ENCODE measurements around the gene NXPE2.

DNA sequence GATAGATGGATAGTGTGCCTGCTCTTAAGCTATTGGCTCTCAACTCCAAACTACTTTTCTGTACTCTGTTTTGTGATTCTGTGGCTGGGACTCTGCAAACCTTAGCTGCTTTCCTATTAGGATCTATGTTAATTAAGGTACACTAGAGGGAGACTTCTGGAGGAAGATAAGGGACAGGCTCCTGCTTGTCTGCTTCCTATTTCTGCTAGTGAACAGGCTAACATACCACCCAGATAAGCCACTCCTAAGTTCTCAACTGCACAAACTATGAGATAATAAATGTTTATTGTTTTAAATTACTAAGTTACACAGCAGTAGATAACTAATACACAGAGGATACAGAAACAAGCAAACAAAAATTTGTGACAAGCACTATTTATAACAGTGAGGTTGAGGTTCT is 10.2 kb upstream of the NXPE2 start:
- TF ChIP-seq POLR2A (IDR thresholded peaks at IDR 0.05): no peak
- TF ChIP-seq, protein P1, sequence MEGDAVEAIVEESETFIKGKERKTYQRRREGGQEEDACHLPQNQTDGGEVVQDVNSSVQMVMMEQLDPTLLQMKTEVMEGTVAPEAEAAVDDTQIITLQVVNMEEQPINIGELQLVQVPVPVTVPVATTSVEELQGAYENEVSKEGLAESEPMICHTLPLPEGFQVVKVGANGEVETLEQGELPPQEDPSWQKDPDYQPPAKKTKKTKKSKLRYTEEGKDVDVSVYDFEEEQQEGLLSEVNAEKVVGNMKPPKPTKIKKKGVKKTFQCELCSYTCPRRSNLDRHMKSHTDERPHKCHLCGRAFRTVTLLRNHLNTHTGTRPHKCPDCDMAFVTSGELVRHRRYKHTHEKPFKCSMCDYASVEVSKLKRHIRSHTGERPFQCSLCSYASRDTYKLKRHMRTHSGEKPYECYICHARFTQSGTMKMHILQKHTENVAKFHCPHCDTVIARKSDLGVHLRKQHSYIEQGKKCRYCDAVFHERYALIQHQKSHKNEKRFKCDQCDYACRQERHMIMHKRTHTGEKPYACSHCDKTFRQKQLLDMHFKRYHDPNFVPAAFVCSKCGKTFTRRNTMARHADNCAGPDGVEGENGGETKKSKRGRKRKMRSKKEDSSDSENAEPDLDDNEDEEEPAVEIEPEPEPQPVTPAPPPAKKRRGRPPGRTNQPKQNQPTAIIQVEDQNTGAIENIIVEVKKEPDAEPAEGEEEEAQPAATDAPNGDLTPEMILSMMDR (IDR thresholded peaks at IDR 0.05): no peak
